DOHH2 (cell line): ENCODE measurements around the gene PPFIBP2.

ENCODE experiments used
- CTCF ChIP-seq: fragments of 200-600 bp; sonication (generic); IDR thresholded peaks from one replicate; pipeline ENCODE4 v1.5.1; 2014; ENCODE audit warnings: antibody characterized with exemption, mild to moderate bottlenecking, low read depth, low read length; ENCODE audit not compliant: poor library complexity, severe bottlenecking
- EZH2phosphoT487 ChIP-seq: fragments of 200-600 bp; sonication (generic); IDR thresholded peaks from 2 replicates; pipeline ENCODE4 v1.6.1; 2017; ENCODE audit warnings: borderline replicate concordance, mild to moderate bottlenecking, antibody characterized with exemption, low read length, moderate library complexity, mixed read lengths

GRCh38 chr11:7593481-7593880 lies 79.7 kb downstream of the PPFIBP2 start:
- TF ChIP-seq CTCF (no peak), EZH2phosphoT487 (no peak)
